Stromal cell of bone marrow (primary cell): ENCODE results near the gene NDUFS7.
"Not testable (repeated sequence)": the region's sequence is repeated elsewhere in the genome, so short reads cannot be mapped to it uniquely, and the experiment has no call there.

ENCODE experiments used
- DNase-seq: peaks from one replicate; pipeline ENCODE4 v3.0.0-alpha.2; 2012; ENCODE audit warnings: low read depth

The NDUFS7 gene

GRCh38 chr19:1417681-1418495 is 34.2 kb downstream of the NDUFS7 start:
- DNase-seq: no peak

GRCh38 chr19:1418496-1418775 is 34.7 kb downstream of the NDUFS7 start:
- no peak for DNase-seq

- no peak for DNase-seq
These were observed 35.4 kb downstream of the NDUFS7 start for GRCh38 chr19:1418951-1419738.

GRCh38 chr19:1420085-1420484 is 36.4 kb downstream of the NDUFS7 start:
- not testable (repeated sequence) for DNase-seq

GRCh38 chr19:1420590-1420989 is 36.9 kb downstream of the NDUFS7 start:
- DNase-seq: no peak

GRCh38 chr19:1421218-1421957 is 37.7 kb downstream of the NDUFS7 start:
- DNase-seq: no peak

GRCh38 chr19:1421958-1422305 is 38.2 kb downstream of the NDUFS7 start:
- DNase-seq: no peak

GRCh38 chr19:1422360-1422759 is 38.7 kb downstream of the NDUFS7 start:
- DNase-seq: no peak

GRCh38 chr19:1422943-1423342 is 39.2 kb downstream of the NDUFS7 start:
- no peak for DNase-seq

GRCh38 chr19:1423436-1424191 is 39.9 kb downstream of the NDUFS7 start:
- no peak for DNase-seq

GRCh38 chr19:1424192-1424955 is 40.7 kb downstream of the NDUFS7 start:
- DNase-seq: no peak

- DNase-seq: no peak
These were observed 41.6 kb downstream of the NDUFS7 start for GRCh38 chr19:1425102-1425837.

- no peak for DNase-seq
These were observed 42.2 kb downstream of the NDUFS7 start for GRCh38 chr19:1425902-1426301.

GRCh38 chr19:1426736-1427135 is 43.0 kb downstream of the NDUFS7 start:
- no peak for DNase-seq

GRCh38 chr19:1427221-1427920 is 43.7 kb downstream of the NDUFS7 start:
- no peak for DNase-seq

- DNase-seq: no peak
These were observed 45.2 kb downstream of the NDUFS7 start for GRCh38 chr19:1428738-1429391.

- DNase-seq: no peak
These were observed 46.0 kb downstream of the NDUFS7 start for GRCh38 chr19:1429750-1430149.

- no peak for DNase-seq
These were observed 46.5 kb downstream of the NDUFS7 start for GRCh38 chr19:1430246-1430645.

GRCh38 chr19:1431759-1432506 is 48.2 kb downstream of the NDUFS7 start:
- no peak for DNase-seq
